ENCODE data around the gene TRPC4AP. TPM values are rescaled to one million over a fixed set of nuclear protein-coding genes. Genes with fewer than 3 reads are reported as not detected.
A peak's percentile ranks its signal among the peaks of the same experiment; 100 is the strongest.

TRPC4AP gene
- total RNA-seq, 1 donor = 98.8 TPM

- no peaks in the 10 kb centered on the region for H3K9me3 ChIP-seq (ENCODE audit: low read depth, low read length)
- H3K27me3 ChIP-seq (ENCODE audit: insufficient read depth, low read length) = peaks cover 42% of the 10 kb centered on the region
- H3K4me3 ChIP-seq (ENCODE audit: insufficient read depth, low read length) = no peak overlapping the region
- no peaks in the 10 kb centered on the region for H3K36me3 ChIP-seq (ENCODE audit: insufficient read depth, low read length)
- no peaks in the 10 kb centered on the region for H3K79me2 ChIP-seq (ENCODE audit: insufficient read depth, low read length)
- no peaks in the 10 kb centered on the region for H3K4me1 ChIP-seq (ENCODE audit: insufficient read depth, low read length)
- H3K27ac ChIP-seq (ENCODE audit: low read depth, low read length) = no peak overlapping the region
- H3K4me2 ChIP-seq (ENCODE audit: insufficient read depth, low read length) = no peak overlapping the region
- H4K20me1 ChIP-seq (ENCODE audit: insufficient read depth, low read length) = no peaks in the 10 kb centered on the region
- peak; percentile 78 for DNase-seq (ENCODE audit: insufficient read length, low spot score, missing footprints)
- no peak overlapping the region for H2AFZ ChIP-seq (ENCODE audit: low read length)
- no peak for TF ChIP-seq CTCF (IDR thresholded peaks at IDR 0.05; ENCODE audit: extremely low read depth, low read depth, low read length)
Measured at GRCh38 chr20:34986311-34987287, 106.0 kb downstream of the TRPC4AP start.

- H3K4me3 ChIP-seq (ENCODE audit: insufficient read depth, low read length) = no peak overlapping the region
- no peaks in the 10 kb centered on the region for H4K20me1 ChIP-seq (ENCODE audit: insufficient read depth, low read length)
- no peak overlapping the region for H3K27ac ChIP-seq (ENCODE audit: low read depth, low read length)
- H3K9me3 ChIP-seq (ENCODE audit: low read depth, low read length) = no peaks in the 10 kb centered on the region
- no peaks in the 10 kb centered on the region for H3K79me2 ChIP-seq (ENCODE audit: insufficient read depth, low read length)
- H3K27me3 ChIP-seq (ENCODE audit: insufficient read depth, low read length) = peaks cover 42% of the 10 kb centered on the region
- no peak overlapping the region for H2AFZ ChIP-seq (ENCODE audit: low read length)
- H3K36me3 ChIP-seq (ENCODE audit: insufficient read depth, low read length) = no peaks in the 10 kb centered on the region
- TF ChIP-seq CTCF (IDR thresholded peaks at IDR 0.05; ENCODE audit: extremely low read depth, low read depth, low read length) = no peak
- DNase-seq (ENCODE audit: insufficient read length, low spot score, missing footprints) = peak; percentile 42
- H3K4me2 ChIP-seq (ENCODE audit: insufficient read depth, low read length) = no peak overlapping the region
- H3K4me1 ChIP-seq (ENCODE audit: insufficient read depth, low read length) = no peaks in the 10 kb centered on the region
Measured at GRCh38 chr20:34985461-34986310, 106.9 kb downstream of the TRPC4AP start.

- Histone ChIP-seq H3K27me3 (ENCODE audit: insufficient read depth, low read length) (peaks cover 42% of the 10 kb centered on the region), H3K36me3 (ENCODE audit: insufficient read depth, low read length) (no peaks in the 10 kb centered on the region), H3K4me2 (ENCODE audit: insufficient read depth, low read length) (no peak overlapping the region), H3K27ac (ENCODE audit: low read depth, low read length) (no peak overlapping the region), H2AFZ (ENCODE audit: low read length) (no peak overlapping the region), H3K79me2 (ENCODE audit: insufficient read depth, low read length) (no peaks in the 10 kb centered on the region), H3K4me1 (ENCODE audit: insufficient read depth, low read length) (no peaks in the 10 kb centered on the region), H3K4me3 (ENCODE audit: insufficient read depth, low read length) (no peak overlapping the region), H3K9me3 (ENCODE audit: low read depth, low read length) (no peaks in the 10 kb centered on the region), H4K20me1 (ENCODE audit: insufficient read depth, low read length) (no peaks in the 10 kb centered on the region)
- peak; percentile 88 for DNase-seq (ENCODE audit: insufficient read length, low spot score, missing footprints)
- no peak for TF ChIP-seq CTCF (IDR thresholded peaks at IDR 0.05; ENCODE audit: extremely low read depth, low read depth, low read length)
Measured at GRCh38 chr20:34984756-34985261, 107.8 kb downstream of the TRPC4AP start.

All from osteoblast (primary cell).